Activated CD4-positive, alpha-beta memory T cell treated with anti-CD3 and anti-CD28 coated beads for 36 hours (primary cell): ENCODE measurements around the gene ELMO1. TPM values are rescaled to one million over a fixed set of nuclear protein-coding genes. Genes with fewer than 3 reads are reported as not detected.

ENCODE experiments used
- CTCF ChIA-PET: fragments of 350-600 bp; sonication (Branson Sonifier 250); formaldehyde crosslinking; loops from one replicate; lab custom pipeline; 2021; ENCODE audit warnings: antibody characterized with exemption, inconsistent platforms; lab: Charles Lee
- POLR2A ChIA-PET: fragments of 350-600 bp; sonication (Branson Sonifier 250); formaldehyde crosslinking; loops from one replicate; lab custom pipeline; 2021; ENCODE audit warnings: antibody characterized with exemption; lab: Charles Lee
- DNase-seq: peaks from one replicate; pipeline ENCODE4 v3.0.0-alpha.2; 2020
- H3K27ac Mint-ChIP-seq: one replicate; pipeline ENCODE4 v1.8.0; 2021; ENCODE audit warnings: mixed read lengths
- H3K27me3 Mint-ChIP-seq: one replicate; pipeline ENCODE4 v1.8.0; 2021; ENCODE audit warnings: mixed read lengths
- H3K36me3 Mint-ChIP-seq: one replicate; pipeline ENCODE4 v1.8.0; 2021; ENCODE audit warnings: mixed read lengths
- H3K4me1 Mint-ChIP-seq: one replicate; pipeline ENCODE4 v1.8.0; 2021; ENCODE audit warnings: low read depth, mixed read lengths
- H3K4me3 Mint-ChIP-seq: one replicate; pipeline ENCODE4 v1.8.0; 2021; ENCODE audit warnings: mild to moderate bottlenecking, mixed read lengths
- H3K9me3 Mint-ChIP-seq: one replicate; pipeline ENCODE4 v1.8.0; 2021; ENCODE audit warnings: mixed read lengths
- intact Hi-C: fragments of 100-400 bp; cut with micrococcal nuclease; formaldehyde crosslinking; loops from one replicate; pipeline ENCODE4 v1.15.1; 2023
- total RNA-seq, 2 experiments: library from RNA; stranded (reverse); gene quantifications; one replicate each; pipeline ENCODE4 v1.2.3, GENCODE V29; 2021

ELMO1 gene
- total RNA-seq, 2 experiments from 2014 or later: 88.7 to 93.3 TPM

DNA sequence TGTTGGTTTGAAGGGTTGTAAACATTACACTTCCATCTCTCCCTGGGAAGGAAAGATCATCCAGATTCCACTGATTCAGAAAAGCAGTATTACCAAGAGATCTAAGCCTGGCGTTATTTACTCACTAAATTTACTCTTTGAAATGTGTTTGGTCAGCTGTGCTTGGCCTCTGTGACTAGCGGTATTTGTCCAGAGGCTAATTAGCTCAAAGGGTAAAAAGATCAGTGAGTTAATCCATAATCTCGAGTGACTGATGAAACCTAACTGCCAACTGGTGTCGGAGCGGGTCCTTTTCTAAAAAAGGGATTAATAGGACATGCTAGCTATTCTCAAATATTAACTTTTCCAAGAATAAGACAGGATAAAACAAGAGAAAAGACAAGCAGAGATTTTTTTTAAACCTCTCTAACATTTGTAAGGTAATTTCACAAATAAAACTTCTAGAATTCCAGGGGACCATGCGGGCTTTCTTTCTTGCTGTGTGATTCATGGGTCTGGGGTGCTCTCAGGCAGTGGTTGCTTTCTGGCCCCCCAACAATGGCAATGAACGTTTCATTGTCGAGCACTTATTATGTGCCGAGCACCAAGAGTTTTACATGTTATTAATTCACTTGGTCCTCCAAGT, 477.0 kb downstream of the ELMO1 start:
- no peaks in the 10 kb centered on the region for H3K27me3 Mint-ChIP-seq
- H3K27ac Mint-ChIP-seq: no peak overlapping the region
- intact Hi-C loops: no loop called here
- DNase-seq: no peak
- peaks cover 25% of the 10 kb centered on the region for H3K4me1 Mint-ChIP-seq
- H3K4me3 Mint-ChIP-seq: no peak overlapping the region
- POLR2A ChIA-PET: interaction anchor here (1.0 kb wide), 1 partner anchor 10 kb away, joined by 3 read pairs; no protein-coding TSS in a partner anchor
- H3K9me3 Mint-ChIP-seq: peaks cover 4% of the 10 kb centered on the region
- CTCF ChIA-PET: interaction anchor here (0.7 to 1.3 kb wide), 5 partner anchors 13 to 227 kb away, joined by 3 to 12 read pairs (median 6); no protein-coding TSS in a partner anchor
- peaks cover 27% of the 10 kb centered on the region for H3K36me3 Mint-ChIP-seq

DNA sequence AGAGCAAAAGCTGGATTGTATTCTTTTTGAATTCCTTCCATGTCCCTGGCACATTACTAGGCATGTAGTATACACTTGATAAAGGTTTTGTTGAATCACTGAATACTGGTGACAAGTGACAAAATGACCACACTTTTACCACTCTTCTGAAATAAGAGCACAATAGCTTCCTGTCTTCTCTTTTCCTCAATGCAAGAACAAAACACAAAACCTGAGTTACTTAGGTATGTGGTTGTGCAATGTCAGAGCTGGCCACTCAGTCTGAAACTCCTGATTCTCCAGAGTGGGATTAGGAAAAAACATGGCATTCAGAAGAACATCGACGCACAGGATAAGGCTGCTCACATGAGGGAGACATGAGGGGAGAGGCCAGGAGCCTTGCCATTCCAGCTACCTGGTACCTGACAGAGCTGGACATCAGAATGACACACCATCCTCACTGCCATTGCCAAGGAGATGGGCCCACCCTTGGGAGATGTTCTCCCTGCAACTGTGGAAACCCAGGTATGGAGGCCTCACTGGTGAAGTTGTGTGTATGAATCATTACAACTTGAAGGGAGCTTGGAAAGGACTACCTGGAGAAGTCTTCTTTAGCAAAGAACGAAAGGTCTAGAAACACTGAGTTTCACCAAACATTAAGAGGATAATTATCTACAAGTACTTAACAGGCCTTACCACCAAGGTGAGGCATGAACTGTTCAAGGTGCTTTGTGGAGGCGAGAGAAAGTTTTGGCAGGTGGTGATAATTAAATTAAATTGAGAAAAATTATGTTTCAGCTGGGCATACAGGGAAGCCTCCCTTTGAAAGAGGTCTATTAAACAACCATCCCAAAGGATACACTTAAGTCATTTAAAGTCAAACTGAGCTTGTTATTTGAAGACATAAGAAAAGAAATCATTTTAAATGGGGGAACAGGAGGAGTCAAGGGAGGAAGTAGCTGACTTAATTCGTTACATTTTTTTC, 477.8 kb downstream of the ELMO1 start:
- POLR2A ChIA-PET: interaction anchor here (1.0 kb wide), 1 partner anchor 10 kb away, joined by 3 read pairs; no protein-coding TSS in a partner anchor
- no peak overlapping the region for H3K27ac Mint-ChIP-seq
- intact Hi-C loops: no loop called here
- H3K9me3 Mint-ChIP-seq: peaks cover 4% of the 10 kb centered on the region
- no peak overlapping the region for H3K4me3 Mint-ChIP-seq
- peaks cover 29% of the 10 kb centered on the region for H3K4me1 Mint-ChIP-seq
- no peak for DNase-seq
- CTCF ChIA-PET: interaction anchor here (0.7 to 1.3 kb wide), 7 partner anchors 14 to 483 kb away, joined by 3 to 12 read pairs (median 4); no protein-coding TSS in a partner anchor
- peaks cover 27% of the 10 kb centered on the region for H3K36me3 Mint-ChIP-seq
- no peaks in the 10 kb centered on the region for H3K27me3 Mint-ChIP-seq

DNA sequence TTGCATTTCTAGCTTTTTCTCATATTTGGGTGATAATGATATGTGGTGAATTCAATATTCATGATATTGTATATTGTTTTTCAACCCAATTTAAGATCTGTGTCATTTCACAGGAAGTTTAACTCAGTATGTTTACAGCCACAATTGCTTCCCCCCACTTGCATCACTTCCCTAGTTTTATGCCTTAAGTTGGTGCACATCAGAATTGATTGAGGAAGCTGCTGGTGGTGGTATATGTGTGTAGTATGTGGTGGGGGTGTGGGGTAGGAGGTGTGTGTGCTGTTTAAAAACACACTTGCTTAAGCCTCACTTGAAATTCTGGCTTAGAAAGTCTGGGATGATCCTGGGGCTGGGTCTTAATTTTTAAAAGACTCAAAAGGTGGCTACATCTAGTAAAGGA, 479.3 kb downstream of the ELMO1 start:
- intact Hi-C loops: loop anchor here (5.0 to 10.0 kb wide), 2 partner anchors 98 to 495 kb away; no protein-coding TSS in a partner anchor
- Mint-ChIP-seq H3K27ac (no peak overlapping the region), H3K36me3 (peaks cover 21% of the 10 kb centered on the region), H3K9me3 (peaks cover 4% of the 10 kb centered on the region), H3K4me1 (peaks cover 40% of the 10 kb centered on the region), H3K4me3 (no peak overlapping the region), H3K27me3 (no peaks in the 10 kb centered on the region)
- POLR2A ChIA-PET: no interaction called here
- DNase-seq: no peak
- CTCF ChIA-PET: interaction anchor here (0.9 to 3.1 kb wide), 3 partner anchors 210 to 229 kb away, joined by 3 to 15 read pairs (median 4); no protein-coding TSS in a partner anchor

DNA sequence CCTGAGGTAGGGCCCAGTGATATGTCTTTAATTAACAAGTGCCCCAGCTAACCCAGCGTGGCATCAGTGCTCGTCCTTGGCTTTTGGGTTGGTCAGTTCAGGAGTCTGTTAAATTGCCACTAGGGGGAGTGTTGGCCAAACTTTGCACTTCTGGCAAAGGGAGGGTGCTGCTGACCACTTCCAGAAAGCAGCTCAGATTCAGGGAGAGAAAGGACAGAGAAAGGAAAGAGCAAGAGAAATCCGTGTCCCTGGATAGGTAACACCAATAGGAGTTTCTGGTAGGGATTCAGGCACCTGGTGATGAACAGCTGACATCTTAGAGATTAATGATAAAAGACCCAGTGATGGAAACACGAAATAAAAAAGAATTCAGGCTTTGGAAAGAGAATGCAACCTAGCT, 481.3 kb downstream of the ELMO1 start:
- no peaks in the 10 kb centered on the region for H3K27me3 Mint-ChIP-seq
- intact Hi-C loops: loop anchor here (5.0 to 10.0 kb wide), 2 partner anchors 100 to 493 kb away; no protein-coding TSS in a partner anchor
- POLR2A ChIA-PET: no interaction called here
- no peak for DNase-seq
- peaks cover 22% of the 10 kb centered on the region for H3K36me3 Mint-ChIP-seq
- CTCF ChIA-PET: interaction anchor here (0.9 to 3.1 kb wide), 9 partner anchors 9 to 479 kb away, joined by 3 to 15 read pairs (median 4); no protein-coding TSS in a partner anchor
- peaks cover 53% of the 10 kb centered on the region for H3K4me1 Mint-ChIP-seq
- H3K27ac Mint-ChIP-seq: no peak overlapping the region
- H3K4me3 Mint-ChIP-seq: no peak overlapping the region
- H3K9me3 Mint-ChIP-seq: peaks cover 4% of the 10 kb centered on the region

DNA sequence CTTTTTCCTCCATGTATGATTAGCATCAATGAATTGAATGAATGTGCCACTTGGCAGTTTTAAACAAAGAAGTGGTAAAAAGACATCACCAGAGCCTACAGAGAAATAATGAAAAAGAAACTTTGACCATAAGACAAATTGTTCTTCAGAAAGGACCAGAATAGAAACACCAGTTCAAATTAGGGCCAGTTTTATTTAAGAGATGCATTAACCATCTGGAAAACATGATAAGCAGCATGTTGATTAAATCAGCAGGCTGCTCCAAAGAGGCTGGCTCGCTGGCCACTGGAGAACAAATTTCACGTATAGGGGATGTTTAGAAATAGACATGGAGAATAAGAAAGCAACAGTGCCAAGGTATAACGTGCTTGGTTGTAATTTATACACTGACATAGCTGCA, 482.0 kb downstream of the ELMO1 start:
- Mint-ChIP-seq H3K27ac (no peak overlapping the region), H3K4me3 (no peak overlapping the region), H3K36me3 (peaks cover 25% of the 10 kb centered on the region), H3K4me1 (peaks cover 58% of the 10 kb centered on the region), H3K9me3 (peaks cover 4% of the 10 kb centered on the region), H3K27me3 (no peaks in the 10 kb centered on the region)
- POLR2A ChIA-PET: no interaction called here
- intact Hi-C loops: loop anchor here (5.0 to 10.0 kb wide), 2 partner anchors 101 to 492 kb away; no protein-coding TSS in a partner anchor
- DNase-seq: no peak
- CTCF ChIA-PET: interaction anchor here (0.9 to 3.1 kb wide), 8 partner anchors 9 to 479 kb away, joined by 3 to 15 read pairs (median 4); no protein-coding TSS in a partner anchor

DNA sequence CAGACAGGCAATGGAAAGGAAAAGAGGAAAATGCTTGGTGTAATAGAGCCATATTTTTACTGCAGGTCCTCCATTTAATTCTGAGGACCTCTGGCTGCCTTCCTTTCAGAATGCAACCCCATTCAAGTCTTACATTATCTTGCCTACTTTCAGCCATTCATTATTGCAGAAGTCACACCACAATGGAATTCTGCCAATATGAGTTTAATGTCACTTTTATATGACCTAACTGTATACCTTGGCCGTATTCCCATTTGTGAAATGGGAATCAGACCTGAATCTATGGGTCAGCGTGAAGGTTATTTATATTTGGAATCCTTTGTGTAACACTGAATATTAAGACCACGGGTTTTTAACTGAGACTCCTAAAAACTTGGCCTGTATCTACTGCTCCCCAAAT, 482.6 kb downstream of the ELMO1 start:
- H3K4me1 Mint-ChIP-seq: peaks cover 56% of the 10 kb centered on the region
- intact Hi-C loops: loop anchor here (5.0 to 10.0 kb wide), 2 partner anchors 101 to 491 kb away; no protein-coding TSS in a partner anchor
- peaks cover 4% of the 10 kb centered on the region for H3K9me3 Mint-ChIP-seq
- no peak overlapping the region for H3K4me3 Mint-ChIP-seq
- H3K27ac Mint-ChIP-seq: no peak overlapping the region
- H3K36me3 Mint-ChIP-seq: peaks cover 21% of the 10 kb centered on the region
- ChIA-PET POLR2A (no interaction called here), CTCF (no interaction called here)
- H3K27me3 Mint-ChIP-seq: no peaks in the 10 kb centered on the region
- DNase-seq: no peak

DNA sequence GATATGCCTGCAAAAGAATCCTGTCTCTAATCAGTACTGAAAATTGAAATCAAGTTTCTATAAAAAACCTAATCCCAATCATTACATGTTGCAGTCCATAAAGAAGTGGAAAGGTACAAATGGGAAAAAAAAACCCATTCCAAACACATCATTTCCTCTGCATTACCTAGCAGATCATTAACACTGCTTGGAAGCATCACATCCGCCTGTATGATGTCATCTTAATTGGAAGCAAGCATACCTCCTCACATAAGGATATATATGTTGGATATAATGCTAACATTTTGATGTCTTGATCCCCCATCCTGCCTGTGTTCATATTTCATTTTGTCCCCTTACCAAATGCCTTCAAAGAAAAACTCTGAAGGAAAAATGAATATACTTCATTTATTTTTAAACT, 483.0 kb downstream of the ELMO1 start:
- CTCF ChIA-PET: no interaction called here
- POLR2A ChIA-PET: no interaction called here
- Mint-ChIP-seq H3K36me3 (peaks cover 18% of the 10 kb centered on the region), H3K4me3 (no peak overlapping the region), H3K4me1 (peaks cover 56% of the 10 kb centered on the region), H3K27ac (no peak overlapping the region), H3K9me3 (peaks cover 4% of the 10 kb centered on the region), H3K27me3 (no peaks in the 10 kb centered on the region)
- intact Hi-C loops: loop anchor here (5.0 to 10.0 kb wide), 2 partner anchors 102 to 491 kb away; no protein-coding TSS in a partner anchor
- DNase-seq: no peak

DNA sequence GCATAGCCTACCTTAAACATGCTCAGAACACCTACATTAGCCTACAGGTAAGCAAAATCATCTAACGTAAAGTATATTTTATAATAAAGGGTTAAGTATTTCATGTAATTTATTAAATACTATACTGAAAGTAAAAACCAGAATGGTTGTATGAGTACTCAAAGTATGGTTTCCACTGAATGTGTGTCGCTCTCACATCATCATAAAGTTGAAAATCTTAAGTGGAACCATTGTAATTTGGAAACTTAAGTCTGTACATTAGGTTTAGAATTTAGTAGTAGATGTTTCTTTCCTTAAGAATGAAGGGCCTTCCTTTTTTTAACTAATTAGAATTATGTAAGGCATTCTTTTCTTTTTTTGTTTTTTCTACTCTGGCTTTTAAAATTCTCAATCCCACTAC, 484.4 kb downstream of the ELMO1 start:
- Mint-ChIP-seq H3K4me1 (peaks cover 55% of the 10 kb centered on the region), H3K27me3 (no peaks in the 10 kb centered on the region), H3K9me3 (peaks cover 4% of the 10 kb centered on the region), H3K27ac (no peak overlapping the region), H3K36me3 (peaks cover 18% of the 10 kb centered on the region), H3K4me3 (no peak overlapping the region)
- intact Hi-C loops: loop anchor here (5.0 to 10.0 kb wide), 2 partner anchors 287 to 489 kb away; no protein-coding TSS in a partner anchor
- POLR2A ChIA-PET: no interaction called here
- DNase-seq: no peak
- CTCF ChIA-PET: no interaction called here

DNA sequence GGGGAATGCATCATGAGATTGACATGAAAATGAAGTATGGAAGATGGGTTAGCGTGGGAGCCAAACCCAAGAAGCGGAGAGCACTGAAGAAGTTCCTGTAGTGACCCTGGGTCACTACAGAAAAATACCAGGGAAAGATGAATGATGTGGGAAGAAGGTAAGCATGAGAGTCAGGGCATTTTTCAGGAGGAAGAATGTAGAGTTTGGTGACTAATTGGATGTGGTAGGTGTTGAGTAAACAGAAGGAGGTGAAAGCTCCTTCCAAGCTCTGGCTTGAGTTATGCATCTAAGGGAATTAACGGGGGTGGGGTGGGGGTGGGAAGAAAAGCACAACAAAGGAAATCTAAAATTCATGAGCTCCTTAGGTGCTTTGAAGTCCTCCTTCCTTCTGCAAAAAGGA, 486.3 kb downstream of the ELMO1 start:
- CTCF ChIA-PET: interaction anchor here (0.6 to 1.8 kb wide), 2 partner anchors 24 to 219 kb away, joined by 3 to 6 read pairs; no protein-coding TSS in a partner anchor
- Mint-ChIP-seq H3K4me1 (peaks cover 54% of the 10 kb centered on the region), H3K4me3 (no peak overlapping the region), H3K9me3 (peaks cover 1% of the 10 kb centered on the region), H3K27ac (no peak overlapping the region), H3K27me3 (no peaks in the 10 kb centered on the region), H3K36me3 (peaks cover 14% of the 10 kb centered on the region)
- intact Hi-C loops: loop anchor here (5.0 to 10.0 kb wide), 2 partner anchors 285 to 488 kb away; no protein-coding TSS in a partner anchor
- POLR2A ChIA-PET: no interaction called here
- no peak for DNase-seq

DNA sequence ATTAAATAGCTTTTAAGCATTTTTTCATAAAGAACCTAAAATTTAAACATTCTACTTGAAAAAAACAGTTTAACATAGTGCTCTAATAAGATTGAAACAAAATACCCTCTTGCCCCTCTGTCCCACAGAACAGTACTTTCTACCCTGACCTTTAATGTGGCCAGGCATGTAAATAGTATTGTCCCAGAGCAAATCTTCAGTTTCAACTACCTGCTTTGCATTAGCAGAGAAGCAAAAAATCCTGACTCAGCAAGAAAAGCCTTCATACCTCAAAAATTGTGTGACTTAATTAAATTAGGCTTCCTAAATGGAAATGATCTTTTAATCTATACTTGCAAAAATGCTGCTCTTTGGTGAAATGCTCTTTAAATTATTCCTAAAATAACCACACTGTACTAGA, 487.0 kb downstream of the ELMO1 start:
- H3K9me3 Mint-ChIP-seq: no peaks in the 10 kb centered on the region
- H3K27ac Mint-ChIP-seq: no peak overlapping the region
- H3K4me3 Mint-ChIP-seq: no peak overlapping the region
- DNase-seq: no peak
- peaks cover 54% of the 10 kb centered on the region for H3K4me1 Mint-ChIP-seq
- no peaks in the 10 kb centered on the region for H3K27me3 Mint-ChIP-seq
- peaks cover 12% of the 10 kb centered on the region for H3K36me3 Mint-ChIP-seq
- POLR2A ChIA-PET: no interaction called here
- intact Hi-C loops: loop anchor here (5.0 to 10.0 kb wide), 2 partner anchors 284 to 487 kb away; no protein-coding TSS in a partner anchor
- CTCF ChIA-PET: interaction anchor here (0.6 to 2.1 kb wide), 6 partner anchors 25 to 546 kb away, joined by 3 to 9 read pairs (median 4); no protein-coding TSS in a partner anchor

DNA sequence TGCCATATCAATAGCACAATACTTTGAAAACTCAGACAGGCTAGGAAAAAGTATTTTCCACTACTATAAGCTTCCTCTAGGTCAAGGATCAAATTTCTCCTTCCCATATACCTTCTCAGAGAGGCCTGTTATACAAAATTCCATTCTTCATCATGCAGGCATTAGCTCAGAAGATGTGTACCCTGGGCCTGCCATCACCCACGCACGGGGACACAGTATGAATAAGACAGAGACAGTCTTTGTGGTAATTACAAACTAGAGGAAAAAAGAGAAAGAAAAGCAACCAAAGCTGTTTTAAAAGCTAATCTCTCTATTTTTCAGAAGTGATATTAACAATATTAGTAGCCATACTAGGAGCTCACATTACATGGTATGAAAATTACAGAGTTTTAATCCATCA, 487.6 kb downstream of the ELMO1 start:
- no peak overlapping the region for H3K4me3 Mint-ChIP-seq
- CTCF ChIA-PET: interaction anchor here (0.6 to 2.1 kb wide), 7 partner anchors 24 to 545 kb away, joined by 3 to 9 read pairs (median 3); no protein-coding TSS in a partner anchor

More for the DNA sequence above, 487.6 kb downstream of the ELMO1 start:
- DNase-seq: peak; percentile 52
- intact Hi-C loops: loop anchor here (5.0 to 10.0 kb wide), 2 partner anchors 284 to 486 kb away; no protein-coding TSS in a partner anchor
- POLR2A ChIA-PET: no interaction called here
- Mint-ChIP-seq H3K36me3 (peaks cover 10% of the 10 kb centered on the region), H3K27ac (peak overlapping the region; percentile 0), H3K4me1 (peaks cover 52% of the 10 kb centered on the region), H3K27me3 (no peaks in the 10 kb centered on the region), H3K9me3 (no peaks in the 10 kb centered on the region)
